NCI-H128 (cell line): ENCODE data around the gene ETDA.
"Not testable (repeated sequence)": the region's sequence is repeated elsewhere in the genome, so short reads cannot be mapped to it uniquely, and the experiment has no call there.

Source experiments
- DNase-seq: peaks from one replicate; lab custom pipeline; 2025; ENCODE audit not compliant: unreplicated experiment; lab: John Stamatoyannopoulos, UW

Gene ETDA

DNA sequence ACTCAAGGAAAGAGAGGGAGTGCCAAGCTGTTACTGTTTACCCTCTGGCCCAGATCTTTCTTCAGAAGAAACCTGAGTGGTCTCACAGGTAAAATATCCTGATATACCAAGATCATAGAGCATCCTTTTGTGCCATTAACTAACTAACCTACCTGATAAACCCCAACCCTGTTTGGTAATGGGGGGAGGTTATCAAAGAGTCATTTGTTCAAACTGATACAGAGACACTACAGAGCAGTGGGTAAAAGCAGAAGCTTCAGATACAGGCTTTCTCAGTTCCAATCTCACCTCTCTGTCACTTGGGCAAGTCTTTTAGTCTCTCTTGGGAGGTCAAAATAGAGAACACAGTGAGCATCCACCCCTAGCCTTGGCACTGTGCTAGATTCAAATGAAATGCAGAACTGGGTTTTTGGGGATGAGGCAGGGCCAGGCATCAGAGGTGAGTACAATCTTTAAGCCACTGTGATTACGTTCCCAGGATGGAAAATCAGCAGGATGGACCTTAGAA lies at the start of gene ETDA:
Gene ETDA, plus strand, starts transcription at position 51 of the 508 bp plus-strand sequence. CDS start 1,216 bp downstream, outside the sequence.
- not testable (repeated sequence) for DNase-seq

DNA sequence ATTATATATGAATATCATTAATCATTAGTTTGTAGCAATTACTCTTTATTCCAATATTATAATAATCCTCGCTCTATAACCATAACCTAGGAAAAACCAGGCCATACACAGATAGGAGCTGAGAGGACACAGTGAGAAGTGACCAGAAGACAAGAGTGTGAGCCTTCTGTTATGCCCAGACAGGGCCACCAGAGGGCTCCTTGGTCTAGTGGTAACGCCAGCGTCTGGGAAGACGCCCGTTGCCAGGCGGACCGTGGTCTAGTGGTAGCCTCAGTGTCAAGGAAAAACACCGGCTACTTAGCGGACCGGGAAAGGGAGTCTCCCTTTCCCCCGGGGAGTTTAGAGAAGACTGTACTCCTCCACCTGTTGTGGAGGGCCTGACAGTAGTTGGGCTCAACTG lies 45.4 kb upstream of the ETDA start:
- not testable (repeated sequence) for DNase-seq

DNA sequence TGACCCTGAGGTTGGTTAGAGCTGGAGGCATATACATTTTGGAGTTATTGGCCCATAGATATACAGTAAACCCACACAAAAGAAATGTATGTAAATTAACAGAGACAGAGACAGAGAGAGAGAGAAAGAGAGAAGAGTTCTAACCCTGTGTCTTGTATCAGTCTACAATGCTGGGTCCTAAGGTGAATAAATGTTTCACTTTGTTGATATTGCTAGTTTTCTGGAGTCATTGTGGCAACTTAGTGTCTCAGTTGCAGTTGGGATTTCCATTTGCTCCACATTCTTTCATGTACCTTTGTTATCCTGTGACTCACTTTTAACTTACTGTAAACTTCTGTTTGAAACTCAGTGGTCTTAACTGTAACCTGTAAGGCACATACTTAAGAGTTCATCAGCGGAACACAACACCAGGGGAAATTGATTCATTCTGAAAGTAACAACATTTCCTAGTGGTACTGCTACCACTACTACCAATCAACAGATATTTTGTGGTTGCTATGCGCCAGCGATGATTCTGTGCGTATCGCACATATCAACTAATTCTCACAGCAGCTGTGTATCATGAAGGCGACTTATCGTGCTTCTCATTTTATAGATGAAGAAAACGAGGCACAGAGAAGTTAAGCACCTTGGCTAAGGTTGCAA lies 38.5 kb upstream of the ETDA start:
- DNase-seq = no peak

DNA sequence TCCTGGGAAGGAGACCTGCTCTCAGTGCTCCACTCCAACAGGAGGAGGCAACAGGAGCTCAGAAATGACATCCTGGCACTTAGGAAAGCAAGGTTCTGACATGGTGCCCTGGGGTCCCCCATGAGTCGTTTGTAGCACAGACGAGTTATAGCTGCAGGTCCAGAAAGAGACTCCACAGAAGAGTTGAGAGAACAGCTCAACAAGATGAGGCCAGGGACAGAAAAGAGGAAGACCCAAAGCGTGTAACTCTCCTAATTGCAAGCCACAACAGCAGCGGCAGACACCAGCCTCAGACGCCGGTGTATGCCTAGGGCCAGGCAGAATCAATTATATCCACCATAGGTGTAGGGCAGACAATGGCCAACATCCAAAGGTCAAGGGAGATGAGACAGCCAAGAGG lies 5.9 kb upstream of the ETDA start:
- not testable (repeated sequence) for DNase-seq

DNA sequence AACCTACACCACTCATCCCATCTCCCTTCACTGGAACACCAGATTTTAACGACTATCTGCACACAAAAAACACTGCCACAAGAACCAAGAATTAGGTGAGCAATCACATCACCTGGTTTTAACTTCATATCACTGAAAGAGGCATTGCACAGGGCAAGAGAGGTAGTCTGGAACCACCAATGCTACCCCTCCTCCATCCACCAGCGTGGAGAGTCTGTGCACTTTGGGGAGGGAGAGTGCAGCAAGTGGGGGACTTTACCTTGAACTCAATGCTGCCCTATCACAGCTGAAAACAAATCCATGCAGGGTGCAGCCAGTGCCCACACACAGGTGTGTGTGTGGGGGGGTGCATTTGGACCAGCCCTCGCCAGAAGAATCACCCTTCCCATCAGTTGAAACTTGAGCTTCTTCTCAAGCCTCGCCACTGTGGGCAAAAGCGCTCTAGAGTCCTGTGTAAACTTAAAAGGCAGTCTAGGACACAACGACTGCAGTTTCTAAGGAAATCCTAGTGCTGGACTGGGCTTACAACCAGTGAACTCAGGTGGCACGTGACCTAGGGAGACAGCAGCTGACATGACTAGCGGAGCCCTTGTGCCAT lies 4.3 kb downstream of the ETDA start:
- not testable (repeated sequence) for DNase-seq

DNA sequence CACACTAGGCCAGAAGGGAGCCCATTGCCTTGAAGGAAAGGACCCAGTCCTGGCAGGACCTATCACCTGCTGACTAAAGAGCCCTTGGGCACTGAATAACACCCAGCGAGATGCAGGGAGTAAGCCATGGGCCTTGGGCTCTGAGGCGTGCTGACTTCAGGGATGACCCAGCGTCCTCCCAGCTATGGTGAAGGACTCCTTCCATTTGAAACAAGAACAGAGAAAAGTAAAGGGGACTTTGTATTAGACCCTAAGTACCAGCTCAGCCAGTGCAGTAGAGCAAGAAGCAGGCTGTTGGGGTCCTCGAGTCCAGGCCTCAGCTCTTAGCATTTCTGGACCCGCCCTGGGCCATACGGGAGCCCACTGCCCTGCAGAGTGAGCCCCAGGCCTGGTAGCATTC lies 5.1 kb downstream of the ETDA start:
- DNase-seq = no peak

DNA sequence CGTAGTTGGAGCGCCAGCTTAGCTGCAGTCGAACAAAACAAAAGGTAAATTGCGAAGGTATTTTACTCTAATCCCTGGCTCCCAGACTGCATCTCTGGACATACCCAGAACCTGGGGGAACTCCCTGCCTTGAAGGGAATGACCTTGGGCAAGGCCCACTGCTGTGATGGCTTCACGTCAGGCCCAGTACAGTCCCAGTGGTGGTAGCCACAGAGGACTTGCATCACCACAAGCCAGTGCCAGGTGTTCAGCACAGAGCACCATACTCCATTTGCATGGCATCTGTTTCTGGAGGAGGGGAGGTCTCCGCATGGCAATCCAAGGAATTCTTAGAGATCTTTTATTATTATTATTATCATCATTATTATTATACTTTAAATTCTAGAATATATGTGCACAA lies 5.6 kb downstream of the ETDA start:
- no peak for DNase-seq

DNA sequence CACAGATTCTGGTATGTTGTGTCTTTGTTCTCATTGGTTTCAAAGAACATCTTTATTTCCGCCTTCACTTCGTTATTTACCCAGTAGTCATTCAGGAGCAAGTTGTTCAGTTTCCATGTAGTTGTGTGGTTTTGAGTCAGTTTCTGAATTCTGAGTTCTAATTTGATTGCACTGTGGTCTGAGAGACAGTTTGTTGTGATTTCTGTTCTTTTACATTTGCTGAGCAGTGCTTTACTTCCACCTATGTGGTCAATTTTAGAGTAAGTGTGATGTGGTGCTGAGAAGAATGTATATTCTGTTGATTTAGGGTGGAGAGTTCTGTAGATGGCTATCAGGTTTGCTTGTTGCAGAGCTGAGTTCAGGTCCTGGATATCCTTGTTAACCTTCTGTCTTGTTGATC lies 9.1 kb downstream of the ETDA start:
- DNase-seq = not testable (repeated sequence)

DNA sequence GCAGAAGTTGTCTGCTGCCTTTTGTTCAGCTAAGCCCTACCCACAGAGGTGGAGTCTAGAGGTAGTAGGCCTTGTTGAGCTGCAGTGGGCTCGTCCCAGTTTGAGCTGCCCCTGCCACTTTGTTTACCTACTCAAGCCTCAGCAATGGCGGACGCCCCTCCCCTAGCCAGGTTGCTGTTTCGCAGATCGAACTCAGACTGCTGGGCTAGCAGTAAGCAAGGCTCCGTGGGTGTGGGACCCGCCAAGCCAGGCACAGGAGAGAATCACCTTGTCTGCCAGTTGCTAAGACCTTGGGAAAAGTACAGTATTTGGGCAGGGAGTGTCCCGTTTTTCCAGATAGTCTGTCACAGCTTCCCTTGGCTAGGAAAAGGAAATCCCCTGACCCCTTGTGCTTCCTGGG lies 11.5 kb downstream of the ETDA start:
- not testable (repeated sequence) for DNase-seq

DNA sequence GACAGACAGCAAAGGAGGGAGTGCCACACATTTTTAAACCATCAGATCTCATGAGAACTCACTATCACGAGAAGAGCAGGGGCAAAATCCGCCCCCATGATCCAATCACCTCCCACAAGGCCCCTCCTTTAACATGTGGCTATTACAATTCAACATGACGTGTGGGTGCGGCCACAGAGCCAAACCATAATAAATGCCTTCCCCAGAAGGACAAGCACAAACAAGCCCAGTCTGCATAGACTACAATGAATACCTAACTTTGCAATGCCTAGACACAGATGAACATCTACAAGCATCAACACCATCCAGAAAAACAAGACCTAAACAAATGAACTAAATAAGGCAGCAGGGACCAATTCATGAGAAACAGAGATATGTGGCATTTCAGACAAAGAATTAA lies 12.3 kb downstream of the ETDA start:
- DNase-seq = no peak

DNA sequence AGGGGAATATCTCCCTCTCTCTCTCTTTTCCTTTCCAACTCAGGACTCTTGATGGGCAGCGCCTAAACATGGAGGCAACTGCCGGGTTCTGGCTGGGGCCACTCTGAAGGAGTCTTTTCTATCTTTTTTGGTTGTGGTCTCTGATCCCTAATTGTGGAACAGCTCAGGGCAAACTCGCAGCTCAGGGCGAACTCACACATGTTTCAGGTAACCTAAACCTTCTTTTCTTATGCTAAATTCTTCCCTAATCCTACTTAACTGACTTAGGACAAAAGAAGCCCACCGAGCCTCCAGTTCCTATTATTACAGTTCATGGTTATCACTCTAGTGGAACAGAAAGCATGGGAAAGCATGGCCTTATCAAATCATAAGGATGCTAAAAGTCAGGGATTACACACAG lies 21.3 kb downstream of the ETDA start:
- no peak for DNase-seq

DNA sequence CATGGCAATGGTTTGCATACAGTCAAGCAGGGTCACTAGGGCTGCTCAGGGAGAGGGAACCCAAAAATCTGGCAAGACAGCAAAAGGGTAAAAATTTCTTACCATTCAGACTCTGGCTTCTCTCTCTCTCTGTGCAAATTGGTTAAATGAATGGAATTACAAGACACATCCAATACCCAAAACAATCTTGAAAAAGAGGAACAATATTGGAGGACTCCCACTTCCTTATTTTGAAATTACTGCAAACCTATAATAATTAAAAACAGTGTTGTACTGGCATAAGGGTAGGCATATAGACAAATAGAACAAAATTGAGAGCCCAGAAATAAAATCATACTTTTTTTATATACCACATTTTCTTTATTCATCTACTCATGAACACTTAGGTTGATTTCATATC lies 24.1 kb downstream of the ETDA start:
- no peak for DNase-seq

DNA sequence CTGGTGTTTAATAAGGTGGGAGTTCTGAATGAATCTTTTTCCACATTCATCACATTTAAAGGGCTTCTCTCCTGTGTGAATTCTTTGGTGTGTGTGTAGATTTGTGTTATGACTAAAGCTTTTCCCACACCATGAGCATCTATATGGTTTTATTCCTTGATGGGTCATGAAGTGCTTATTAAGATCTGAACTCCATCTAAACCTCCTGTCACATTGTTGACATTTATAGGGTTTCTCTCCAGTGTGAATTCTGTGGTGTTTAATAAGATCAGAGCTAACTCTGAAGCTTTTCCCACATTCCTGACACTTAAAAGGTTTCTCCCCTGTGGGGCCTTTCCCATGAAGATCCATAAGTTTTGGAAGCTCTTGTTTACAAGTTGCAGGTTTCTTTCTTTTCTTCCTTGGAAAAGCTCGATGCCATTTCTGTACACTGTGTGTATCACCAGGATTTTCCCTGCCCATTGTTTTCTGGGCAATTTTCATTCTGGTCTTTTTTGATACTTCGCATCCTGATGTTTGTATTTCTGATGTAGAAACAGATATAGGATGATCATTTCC lies 35.5 kb downstream of the ETDA start:
- no peak for DNase-seq

DNA sequence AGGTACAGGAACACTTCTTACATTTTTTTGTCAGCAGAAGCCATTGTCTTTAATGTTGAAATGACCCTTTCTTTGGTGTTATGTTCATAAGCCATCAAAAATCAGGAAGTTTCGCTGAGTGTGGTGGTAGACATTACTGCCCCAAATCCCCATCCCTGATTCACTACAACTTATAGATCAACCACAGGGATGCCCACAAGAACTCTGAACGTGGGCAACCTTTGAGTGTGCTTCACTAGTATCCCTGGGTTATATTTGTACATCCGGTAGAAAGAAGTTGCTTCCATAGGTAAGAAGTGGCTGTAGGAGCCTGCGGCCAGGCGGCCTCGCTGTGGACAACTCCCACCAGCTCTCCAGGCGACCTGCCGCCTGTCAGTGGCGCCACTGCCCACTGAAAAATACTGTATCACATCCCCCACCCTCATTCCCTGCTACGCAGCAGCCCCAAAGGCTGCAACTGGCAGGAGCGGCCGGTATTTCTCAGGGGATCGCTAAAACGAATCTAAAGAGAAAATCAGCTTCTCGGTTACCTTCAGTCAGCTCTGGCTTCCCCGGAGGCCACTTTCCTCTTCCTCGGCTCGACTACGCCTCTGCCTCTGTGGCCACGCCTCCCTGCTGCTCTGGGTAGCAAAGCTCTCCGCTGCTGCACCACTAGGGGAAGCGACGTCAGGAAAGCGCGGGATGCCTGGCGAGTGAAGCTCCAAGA lies 43.5 kb downstream of the ETDA start:
- DNase-seq = no peak

DNA sequence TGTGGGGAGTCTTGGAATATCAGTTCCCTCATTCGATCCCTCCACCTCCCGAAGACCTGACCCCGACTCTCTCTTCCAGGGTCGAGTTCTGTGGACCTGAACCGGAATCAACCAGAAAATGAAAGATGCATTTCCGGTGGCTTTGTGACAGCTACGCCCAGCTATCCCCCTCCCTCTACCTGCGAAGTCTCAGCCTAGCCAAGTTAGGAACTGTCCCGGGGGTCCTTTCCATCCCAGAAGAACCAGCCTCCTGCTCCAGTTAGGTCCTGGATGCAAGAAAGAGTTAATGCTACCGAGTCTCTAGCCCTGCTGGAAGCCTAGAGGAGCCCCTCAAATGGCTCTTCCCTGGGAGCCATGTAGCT lies 44.1 kb downstream of the ETDA start:
- DNase-seq = no peak

DNA sequence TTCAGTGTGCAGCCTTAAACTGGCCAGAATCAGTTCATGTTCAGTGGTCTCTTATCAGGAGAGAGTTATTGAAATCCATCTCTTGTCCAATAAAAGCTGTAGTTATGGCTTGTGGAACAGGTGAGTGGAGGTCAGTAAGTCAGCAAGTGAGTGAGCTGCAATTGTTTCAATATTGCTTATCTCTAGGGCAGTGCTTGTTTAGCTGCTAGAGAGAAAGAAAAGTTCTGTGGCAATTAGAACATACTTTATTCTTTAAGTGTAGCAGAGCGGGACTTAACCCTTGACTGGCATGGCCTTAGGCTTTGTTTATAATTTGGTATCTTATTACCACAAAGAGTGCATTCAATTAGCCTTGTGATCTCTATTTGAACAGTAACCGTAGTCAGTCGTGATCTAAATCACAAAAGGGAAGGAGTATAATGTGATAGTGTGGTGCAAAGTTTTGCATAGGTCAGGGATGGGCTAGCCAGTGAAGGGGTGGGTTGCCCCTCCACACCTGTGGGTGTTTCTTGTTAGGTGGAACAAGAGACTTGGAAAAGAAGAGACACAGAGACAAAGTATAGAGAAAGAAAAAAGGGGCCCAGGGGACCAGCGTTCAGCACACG lies 50.5 kb downstream of the ETDA start:
- DNase-seq = no peak
